GM21390 (cell line): ENCODE results near the gene NOL7.

Experiments
- ATAC-seq: cut with Tn5 transposase; IDR thresholded peaks from one replicate; pipeline ENCODE4 v1.9.1; 2021; ENCODE audit not compliant: unreplicated experiment

NOL7 gene

GRCh38 chr6:13593720-13594119 is 21.4 kb upstream of the NOL7 start:
- ATAC-seq, result no peak

DNA sequence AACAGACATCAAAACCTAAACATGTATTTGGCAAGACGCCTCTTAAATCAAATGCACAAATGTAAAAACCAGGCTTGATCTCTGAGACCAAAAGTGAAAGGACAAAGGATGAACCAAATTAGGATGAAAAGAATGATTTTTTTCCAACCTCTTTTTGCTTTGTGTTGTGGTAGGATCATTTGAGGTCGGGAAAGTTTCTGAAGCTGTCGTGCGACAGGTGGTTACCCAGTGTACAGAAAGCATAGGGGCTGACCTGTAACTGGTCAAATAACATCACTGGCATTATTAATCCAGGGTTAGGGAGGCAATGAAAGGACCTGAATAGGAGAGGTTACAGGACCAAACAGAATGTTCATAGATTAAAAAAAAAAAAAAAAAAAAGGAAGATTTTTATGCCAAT is 18.1 kb upstream of the NOL7 start:
- no peak for ATAC-seq

- ATAC-seq, result no peak
These were observed 15.1 kb upstream of the NOL7 start for GRCh38 chr6:13600036-13600435.

GRCh38 chr6:13604135-13604534 is 11.0 kb upstream of the NOL7 start:
- ATAC-seq, result no peak

DNA sequence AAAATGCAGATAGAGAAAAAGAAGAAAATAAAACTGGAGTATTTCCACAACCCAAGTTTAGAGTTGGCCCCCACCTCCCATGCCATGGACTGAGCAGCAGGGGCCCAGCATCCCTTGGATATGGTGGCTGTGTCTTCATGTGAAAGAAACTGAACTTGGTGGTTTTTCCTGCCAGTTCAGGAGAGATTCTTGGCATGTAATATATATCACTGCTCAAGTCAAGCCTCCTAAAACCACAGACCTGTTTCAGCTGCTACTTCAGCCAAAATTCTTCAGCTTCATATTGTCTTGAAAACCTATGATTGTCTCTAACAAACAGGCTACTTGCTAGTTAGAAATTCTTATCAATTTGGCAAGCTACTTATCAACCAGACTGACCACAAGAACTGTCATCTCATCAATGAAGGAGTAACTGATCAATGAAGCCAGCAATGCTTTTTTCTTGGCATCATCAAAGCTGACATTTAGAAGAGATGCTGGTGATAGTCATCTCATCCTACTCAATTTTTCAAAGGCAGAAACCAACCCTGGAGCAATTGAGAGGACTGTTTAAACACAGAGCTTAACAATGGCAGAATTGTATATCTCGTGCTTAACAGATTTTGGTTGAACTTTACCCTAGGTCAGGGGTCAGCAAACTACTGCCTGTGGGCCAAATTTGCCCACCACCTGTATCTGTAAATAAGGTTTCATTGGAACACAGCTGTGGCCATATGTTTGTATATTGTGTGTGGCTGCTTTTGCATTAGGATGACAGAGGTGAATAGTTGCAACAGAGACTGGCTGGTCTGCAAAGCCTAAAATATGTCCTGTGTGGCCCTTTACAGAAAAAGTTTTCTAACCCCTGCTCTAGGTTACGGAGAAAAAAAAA is 10.4 kb upstream of the NOL7 start:
- ATAC-seq, result no peak

DNA sequence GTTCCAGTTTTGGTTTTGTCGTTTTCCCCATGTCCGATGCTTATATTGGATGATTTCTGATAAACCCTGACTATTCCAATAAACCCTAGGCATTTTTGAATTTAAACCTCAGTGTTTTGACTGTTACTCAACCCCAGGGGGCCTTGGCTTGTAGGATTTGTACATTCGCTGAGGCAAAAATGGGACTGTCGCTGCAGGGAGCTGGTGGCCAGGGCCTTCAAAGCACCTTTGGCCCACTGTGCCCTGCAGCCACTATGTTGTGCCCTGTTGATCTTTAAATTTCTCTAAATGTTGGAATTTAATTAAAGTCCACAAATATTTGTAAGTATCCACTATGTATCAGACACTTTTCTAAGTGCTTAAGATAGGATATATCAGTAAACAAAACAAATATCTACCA is 9.5 kb upstream of the NOL7 start:
- ATAC-seq, result no peak

- no peak for ATAC-seq
These were observed 3.4 kb upstream of the NOL7 start for GRCh38 chr6:13611715-13612114.

DNA sequence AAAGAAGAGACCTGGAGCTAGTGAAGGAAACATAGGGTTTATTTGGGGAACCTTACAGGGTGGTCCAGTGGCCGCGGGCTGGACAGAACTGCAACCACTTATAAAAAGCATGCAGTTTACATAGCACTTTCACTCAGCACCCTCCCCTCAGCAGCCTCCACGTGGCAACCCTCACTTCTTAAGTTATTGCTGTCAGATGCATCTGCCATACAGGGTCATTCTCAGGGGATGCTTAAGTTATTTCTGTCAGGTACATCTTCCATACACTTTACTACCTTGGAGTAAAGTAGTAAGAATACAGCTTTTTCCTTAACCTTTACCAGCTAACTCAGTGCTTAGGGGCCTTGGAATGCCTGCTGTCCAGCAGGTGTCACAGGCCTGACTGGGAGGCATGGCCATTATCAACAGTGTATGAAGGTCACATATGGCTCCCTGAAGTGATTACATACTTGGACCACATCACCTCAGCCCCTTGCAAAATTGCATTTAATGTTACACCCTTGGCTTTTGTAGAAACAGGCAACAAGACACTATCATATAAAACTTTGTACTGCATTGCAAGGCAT is 2.0 kb upstream of the NOL7 start:
- ATAC-seq, result no peak

DNA sequence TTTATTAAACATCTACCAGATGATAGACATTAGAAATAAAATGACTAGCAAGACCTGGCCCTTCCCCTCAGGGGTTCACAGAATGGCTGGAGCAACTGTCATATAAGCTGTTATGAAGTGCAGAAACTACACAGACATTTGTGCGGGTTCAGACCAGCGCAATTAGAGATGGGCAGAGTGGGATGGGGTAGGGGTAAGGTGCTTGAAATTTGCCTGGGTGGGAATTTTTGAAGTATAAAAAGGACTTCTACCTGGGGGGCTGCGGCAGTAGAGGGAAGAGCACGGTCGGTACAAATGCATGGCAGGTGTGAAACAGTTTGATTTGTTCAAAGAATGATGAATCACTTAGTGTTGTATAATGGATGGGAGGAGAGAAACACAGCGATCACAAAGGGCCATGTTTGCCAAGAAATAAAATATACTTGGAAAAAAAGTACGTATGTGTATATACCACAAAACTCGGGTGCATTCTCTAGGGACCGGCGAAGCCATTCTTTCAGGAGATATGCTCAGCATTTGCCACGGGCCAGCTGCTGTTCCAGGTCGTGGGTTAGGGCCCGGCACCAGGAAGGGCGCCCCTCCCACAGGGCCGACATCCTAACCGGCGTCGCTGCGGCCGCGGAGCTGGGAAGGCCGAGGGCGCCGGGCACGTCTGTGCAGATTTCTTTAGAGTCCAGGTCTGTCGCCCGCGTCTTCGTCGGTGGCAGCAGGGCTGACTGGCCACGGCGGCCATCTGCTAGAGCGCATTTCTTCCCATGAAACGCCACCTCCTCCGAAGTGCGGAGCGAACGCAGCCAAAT is 809 bp upstream of the NOL7 start:
- ATAC-seq, result peak; percentile 21

DNA sequence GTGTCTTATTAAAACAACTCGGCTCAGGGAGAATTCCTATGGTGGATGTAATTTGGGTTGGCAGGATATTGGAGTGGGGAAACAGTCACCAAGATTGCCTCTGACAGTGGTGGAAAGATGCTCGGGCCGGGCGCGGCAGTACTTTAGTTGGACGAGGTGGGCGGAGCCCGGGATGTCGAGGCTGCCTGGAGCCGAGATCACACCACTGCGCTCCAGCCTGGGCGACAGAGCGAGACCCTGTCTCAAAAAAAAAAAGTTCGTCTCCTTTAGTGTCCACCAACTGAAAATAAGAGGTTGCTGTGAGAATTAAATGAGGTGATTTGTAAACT is 621 bp downstream of the NOL7 start:
- ATAC-seq, result no peak

GRCh38 chr6:13617066-13617465 is 1.9 kb downstream of the NOL7 start:
- ATAC-seq, result no peak

DNA sequence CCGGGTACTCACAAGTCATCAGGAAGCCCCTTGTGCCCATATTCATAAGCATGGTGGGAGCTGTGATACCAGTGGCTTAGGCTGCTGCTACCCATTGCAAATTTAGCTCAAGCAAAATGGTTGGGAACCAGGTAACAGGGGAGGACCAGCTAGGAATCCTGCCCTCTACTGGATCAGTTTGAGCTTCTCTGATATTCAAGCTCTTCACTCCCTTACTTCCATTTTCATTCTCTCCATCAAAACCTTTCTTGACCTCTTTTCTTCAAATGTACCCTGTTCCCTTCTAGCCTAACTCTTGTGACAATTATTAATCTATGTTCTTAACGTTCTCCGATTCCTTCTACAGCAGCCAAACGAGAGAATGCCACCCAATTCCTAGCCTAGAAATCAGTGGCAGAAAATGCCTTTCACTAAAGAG is 9.7 kb downstream of the NOL7 start:
- ATAC-seq, result no peak

DNA sequence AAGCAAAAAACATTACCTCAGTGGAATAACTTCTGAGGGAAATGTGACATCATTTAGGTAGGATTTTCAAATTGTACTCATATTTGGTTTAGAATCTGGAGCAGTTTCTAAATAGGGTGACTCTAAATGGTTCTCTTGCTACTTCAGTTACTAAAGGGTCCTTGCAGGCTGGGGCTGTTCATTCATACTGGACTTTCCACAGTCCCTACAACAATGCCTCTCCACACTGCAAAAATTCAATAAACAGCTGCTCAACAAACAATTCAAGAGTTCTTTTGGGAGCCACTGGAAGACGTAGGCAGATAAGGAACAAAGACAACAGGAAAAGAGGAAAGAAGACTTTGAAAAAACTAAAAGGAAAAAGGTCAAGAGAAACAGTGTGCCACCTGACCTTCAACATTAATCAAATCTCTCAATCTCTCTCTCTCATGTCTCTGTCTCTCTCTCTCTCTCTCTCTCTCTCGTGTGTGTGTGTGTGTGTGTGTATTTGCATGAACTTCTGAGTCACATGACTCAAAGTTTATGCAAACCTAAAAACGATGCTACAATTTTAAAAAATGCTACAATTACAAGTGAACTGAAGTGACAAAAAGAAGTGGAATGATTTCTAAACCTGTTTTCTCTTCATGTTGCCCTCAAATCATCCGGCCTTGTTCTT is 14.5 kb downstream of the NOL7 start:
- ATAC-seq, result no peak

GRCh38 chr6:13630499-13630898 is 15.4 kb downstream of the NOL7 start:
- ATAC-seq, result no peak

- ATAC-seq, result no peak
These were observed 18.2 kb downstream of the NOL7 start for GRCh38 chr6:13633343-13633742.

DNA sequence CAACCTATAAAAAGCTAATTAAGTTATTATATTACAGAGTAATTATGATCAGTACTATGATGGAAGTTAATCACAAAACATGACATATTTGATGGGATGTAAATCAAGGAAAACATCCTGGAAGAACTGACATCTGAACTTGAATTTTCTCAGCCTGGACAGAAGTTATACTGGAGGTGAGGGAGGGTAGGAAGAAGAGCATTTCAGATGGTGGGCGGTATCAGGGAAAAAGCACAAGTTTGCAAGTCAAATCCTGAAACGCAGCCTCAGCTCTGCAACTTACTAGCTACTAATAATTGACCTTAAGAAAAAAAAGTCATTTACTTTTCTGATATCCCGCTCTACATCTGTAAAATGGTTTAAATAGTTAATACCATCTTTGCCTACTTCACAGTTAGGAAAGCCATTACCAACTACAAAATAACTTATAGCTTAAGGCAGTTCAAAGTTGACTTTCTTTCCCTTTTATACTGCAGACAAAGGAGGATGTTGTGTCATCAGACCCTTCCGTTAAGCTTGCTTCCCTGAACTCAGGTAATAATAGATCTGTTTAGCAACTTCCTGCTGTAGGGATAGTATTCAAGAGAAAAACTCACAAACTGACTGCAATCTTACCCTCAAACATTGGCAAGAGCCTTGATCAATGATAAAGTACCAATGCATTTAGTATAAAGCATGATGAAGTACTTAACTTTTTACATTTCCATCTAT is 21.0 kb downstream of the NOL7 start:
- ATAC-seq, result no peak

DNA sequence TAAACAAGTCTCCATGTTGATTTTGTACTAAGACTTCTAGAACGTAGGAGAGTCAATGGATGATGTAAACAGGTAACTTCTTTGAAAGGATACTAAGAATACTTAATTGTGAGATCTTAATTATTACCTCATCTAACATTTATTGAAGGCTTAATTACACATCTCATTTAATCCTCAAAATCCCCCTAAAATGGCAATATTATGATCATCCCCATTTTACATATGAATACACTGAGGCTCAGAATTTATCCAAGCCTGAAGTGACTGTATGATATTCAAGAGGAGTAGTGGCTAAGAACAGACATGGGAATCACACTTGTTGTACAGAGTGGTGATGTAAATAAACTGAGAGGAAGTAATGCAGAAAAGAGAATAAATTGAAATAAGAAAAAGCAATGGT is 22.9 kb downstream of the NOL7 start:
- no peak for ATAC-seq

DNA sequence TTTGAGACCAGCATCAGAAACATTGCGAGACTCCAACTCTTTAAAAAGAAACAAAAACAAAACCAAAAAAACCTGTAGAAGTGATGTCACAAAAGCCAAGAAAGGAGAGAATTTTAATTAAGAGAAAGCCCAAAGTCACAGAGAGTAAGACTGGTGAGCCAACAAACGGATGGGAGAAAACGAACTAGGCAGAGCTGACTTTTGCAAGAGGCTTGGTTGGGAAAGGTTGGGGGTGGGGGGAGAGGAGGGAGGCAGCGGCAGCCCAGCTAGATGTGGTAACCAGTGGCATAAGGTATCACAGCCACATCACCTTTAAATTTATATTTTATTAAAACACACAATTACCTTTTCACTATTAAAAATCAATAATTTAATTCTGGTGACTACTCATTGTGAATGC is 23.5 kb downstream of the NOL7 start:
- ATAC-seq, result no peak

- ATAC-seq, result no peak
These were observed 26.2 kb downstream of the NOL7 start for GRCh38 chr6:13641315-13641714.

- ATAC-seq, result no peak
These were observed 28.0 kb downstream of the NOL7 start for GRCh38 chr6:13643125-13643524.

GRCh38 chr6:13648850-13649249 is 33.7 kb downstream of the NOL7 start:
- ATAC-seq, result no peak
